Caco-2 (cell line): ENCODE data around the gene ZBTB22. TPM values are rescaled to one million over a fixed set of nuclear protein-coding genes. Genes with fewer than 3 reads are reported as not detected.
"Not testable (repeated sequence)": the region's sequence is repeated elsewhere in the genome, so short reads cannot be mapped to it uniquely, and the experiment has no call there.

ENCODE experiments used
- BruUV-seq: library from RNA; stranded (reverse); fragments of 400-500 nt; replicated peaks from 2 replicates; lab custom pipeline; 2021; lab: Mats Ljungman, UMichigan
- CTCF ChIA-PET: fragments of 300-600 bp; sonication (Branson Sonifier 250); formaldehyde crosslinking; loops from one replicate; lab custom pipeline; 2022; ENCODE audit warnings: antibody characterized with exemption; lab: Charles Lee
- POLR2A ChIA-PET: fragments of 300-600 bp; sonication (Branson Sonifier 250); formaldehyde crosslinking; loops from one replicate; lab custom pipeline; 2022; ENCODE audit warnings: antibody characterized with exemption; lab: Charles Lee
- DNase-seq, 2 experiments: peaks; one replicate each; pipeline versions ENCODE4 v3.0.0 to v3.0.0-alpha.2; 2020 to 2022
- H3K27me3 ChIP-seq: replicated peaks from 2 replicates; pipeline ENCODE4 v1.6.0; 2011; ENCODE audit warnings: low read length; ENCODE audit not compliant: control insufficient read depth, insufficient read depth
- H3K36me3 ChIP-seq: 2 replicates; pipeline ENCODE4 v1.5.1; 2011; ENCODE audit warnings: low read length; ENCODE audit not compliant: control insufficient read depth, insufficient read depth
- H3K4me1 ChIP-seq: fragments of 250-450 bp; sonication (Bioruptor Pico); 2 replicates; pipeline ENCODE4 v1.5.1; 2020; ENCODE audit warnings: mild to moderate bottlenecking
- H3K4me3 ChIP-seq: 2 replicates; pipeline ENCODE4 v1.5.1; 2011; ENCODE audit warnings: low read depth, mild to moderate bottlenecking, control low read depth, low read length
- H3K9me3 ChIP-seq: fragments of 250-450 bp; sonication (Bioruptor Pico); 2 replicates; pipeline ENCODE4 v1.5.1; 2020; ENCODE audit warnings: mild to moderate bottlenecking, moderate library complexity
- H3K27ac Mint-ChIP-seq: one replicate; pipeline ENCODE4 v1.8.0; 2022; ENCODE audit warnings: mixed read lengths; ENCODE audit not compliant: unreplicated experiment
- H3K27me3 Mint-ChIP-seq: one replicate; pipeline ENCODE4 v1.8.0; 2022; ENCODE audit warnings: mixed read lengths; ENCODE audit not compliant: insufficient read depth, unreplicated experiment
- H3K36me3 Mint-ChIP-seq: one replicate; pipeline ENCODE4 v1.8.0; 2022; ENCODE audit warnings: mild to moderate bottlenecking, mixed read lengths; ENCODE audit not compliant: insufficient read depth, unreplicated experiment
- H3K4me1 Mint-ChIP-seq: one replicate; pipeline ENCODE4 v1.8.0; 2022; ENCODE audit warnings: low read depth, mixed read lengths; ENCODE audit not compliant: unreplicated experiment
- H3K4me3 Mint-ChIP-seq: one replicate; pipeline ENCODE4 v1.8.0; 2022; ENCODE audit warnings: mild to moderate bottlenecking, moderate library complexity, mixed read lengths; ENCODE audit not compliant: unreplicated experiment
- H3K9me3 Mint-ChIP-seq: one replicate; pipeline ENCODE4 v1.8.0; 2022; ENCODE audit warnings: mixed read lengths; ENCODE audit not compliant: unreplicated experiment
- intact Hi-C: fragments of 100-400 bp; cut with micrococcal nuclease; formaldehyde crosslinking; loops from one replicate; pipeline ENCODE4 v1.10.0; 2022; ENCODE audit not compliant: unreplicated experiment
- total RNA-seq: library from RNA; stranded (reverse); gene quantifications from 2 replicates; pipeline ENCODE4 v1.2.3, GENCODE V29; 2022
- TF ChIP-seq, protein P1 (sequence below), 2 experiments: fragments of 200-600 bp in 1 of 2; IDR thresholded peaks; 1 replicate in 1 of 2; 2 replicates in 1 of 2; pipeline versions ENCODE4 v1.5.1 to v1.8.0; 2011 to 2022; ENCODE audit warnings: antibody characterized with exemption in 1 of 2, control low read depth in 1 of 2, inconsistent platforms in 1 of 2, low read depth in 1 of 2, low read length in 1 of 2, mild to moderate bottlenecking in 1 of 2, moderate library complexity in 1 of 2; ENCODE audit not compliant: insufficient read depth in 1 of 2, severe bottlenecking in 1 of 2, unreplicated experiment in 1 of 2

Gene ZBTB22
- total RNA-seq, 1 experiment from 2014 or later = 11.5 TPM

DNA sequence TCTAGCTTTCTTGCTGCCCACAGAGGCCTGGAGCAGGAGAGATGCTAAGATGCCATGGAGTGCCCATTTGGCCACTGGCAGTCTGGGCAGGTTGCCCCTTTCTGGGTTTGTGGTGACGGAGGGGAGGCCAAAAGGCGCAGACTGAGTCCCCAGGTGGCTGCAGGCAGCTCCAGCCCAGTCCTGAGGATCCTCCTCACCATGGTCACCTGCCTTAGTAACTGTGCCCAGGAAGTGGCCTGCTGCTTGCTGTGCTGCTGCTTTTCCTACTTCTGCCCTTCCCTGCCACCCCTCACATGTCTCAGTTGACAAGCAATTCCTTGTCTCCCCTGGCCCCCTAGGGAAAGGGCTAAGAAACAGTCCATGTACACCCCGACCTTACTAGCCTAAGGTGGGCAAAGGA is 38.8 kb upstream of the ZBTB22 start:
- H3K27me3 Mint-ChIP-seq = no peaks in the 10 kb centered on the region
- H3K4me1 Mint-ChIP-seq = peaks cover 23% of the 10 kb centered on the region
- no peak overlapping the region for H3K27ac Mint-ChIP-seq
- intact Hi-C loops = no loop called here
- Histone ChIP-seq H3K27me3 (no peaks in the 10 kb centered on the region), H3K9me3 (no peaks in the 10 kb centered on the region), H3K4me1 (peaks cover 22% of the 10 kb centered on the region), H3K36me3 (no peaks in the 10 kb centered on the region), H3K4me3 (no peak overlapping the region)
- no peaks in the 10 kb centered on the region for H3K36me3 Mint-ChIP-seq
- DNase-seq = no peak
- TF ChIP-seq, protein P1, sequence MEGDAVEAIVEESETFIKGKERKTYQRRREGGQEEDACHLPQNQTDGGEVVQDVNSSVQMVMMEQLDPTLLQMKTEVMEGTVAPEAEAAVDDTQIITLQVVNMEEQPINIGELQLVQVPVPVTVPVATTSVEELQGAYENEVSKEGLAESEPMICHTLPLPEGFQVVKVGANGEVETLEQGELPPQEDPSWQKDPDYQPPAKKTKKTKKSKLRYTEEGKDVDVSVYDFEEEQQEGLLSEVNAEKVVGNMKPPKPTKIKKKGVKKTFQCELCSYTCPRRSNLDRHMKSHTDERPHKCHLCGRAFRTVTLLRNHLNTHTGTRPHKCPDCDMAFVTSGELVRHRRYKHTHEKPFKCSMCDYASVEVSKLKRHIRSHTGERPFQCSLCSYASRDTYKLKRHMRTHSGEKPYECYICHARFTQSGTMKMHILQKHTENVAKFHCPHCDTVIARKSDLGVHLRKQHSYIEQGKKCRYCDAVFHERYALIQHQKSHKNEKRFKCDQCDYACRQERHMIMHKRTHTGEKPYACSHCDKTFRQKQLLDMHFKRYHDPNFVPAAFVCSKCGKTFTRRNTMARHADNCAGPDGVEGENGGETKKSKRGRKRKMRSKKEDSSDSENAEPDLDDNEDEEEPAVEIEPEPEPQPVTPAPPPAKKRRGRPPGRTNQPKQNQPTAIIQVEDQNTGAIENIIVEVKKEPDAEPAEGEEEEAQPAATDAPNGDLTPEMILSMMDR (IDR thresholded peaks at IDR 0.05; ENCODE audit: insufficient read depth in 1 of 2, low read depth in 1 of 2, low read length in 1 of 2, severe bottlenecking in 1 of 2, unreplicated experiment in 1 of 2) = no peak
- no TSS peak for BruUV-seq
- POLR2A ChIA-PET = no interaction called here
- CTCF ChIA-PET = no interaction called here
- H3K4me3 Mint-ChIP-seq = no peak overlapping the region
- no peaks in the 10 kb centered on the region for H3K9me3 Mint-ChIP-seq

GRCh38 chr6:33355860-33356259 is 38.3 kb upstream of the ZBTB22 start:
- H3K4me3 Mint-ChIP-seq, H3K27me3 Mint-ChIP-seq, intact Hi-C loops, H3K27me3 ChIP-seq, H3K9me3 Mint-ChIP-seq, CTCF ChIA-PET, H3K36me3 Mint-ChIP-seq, POLR2A ChIA-PET, H3K36me3 ChIP-seq, H3K4me3 ChIP-seq, H3K9me3 ChIP-seq, BruUV-seq, H3K27ac Mint-ChIP-seq, DNase-seq: not testable (repeated sequence)
- H3K4me1 Mint-ChIP-seq = peaks cover 23% of the 10 kb centered on the region
- peaks cover 22% of the 10 kb centered on the region for H3K4me1 ChIP-seq

GRCh38 chr6:33347816-33348215 is 30.3 kb upstream of the ZBTB22 start:
- BruUV-seq = no TSS peak

GRCh38 chr6:33346972-33347371 is 29.4 kb upstream of the ZBTB22 start:
- H3K9me3 Mint-ChIP-seq, CTCF ChIA-PET, H3K36me3 Mint-ChIP-seq, H3K9me3 ChIP-seq, H3K4me3 ChIP-seq, DNase-seq, H3K36me3 ChIP-seq, H3K27me3 Mint-ChIP-seq, H3K27me3 ChIP-seq, H3K4me3 Mint-ChIP-seq, H3K27ac Mint-ChIP-seq, BruUV-seq, POLR2A ChIA-PET: not testable (repeated sequence)
- H3K4me1 ChIP-seq = peaks cover 13% of the 10 kb centered on the region
- intact Hi-C loops = loop anchor here (5.0 kb wide), 1 partner anchor 35 kb away; the partner anchor contains the start of gene TAPBP
- H3K4me1 Mint-ChIP-seq = peaks cover 38% of the 10 kb centered on the region

More at GRCh38 chr6:33347816-33348215, 30.3 kb upstream of the ZBTB22 start:
- H3K4me3 Mint-ChIP-seq = no peak overlapping the region
- Histone ChIP-seq H3K4me1 (peaks cover 13% of the 10 kb centered on the region), H3K9me3 (no peaks in the 10 kb centered on the region), H3K27me3 (no peaks in the 10 kb centered on the region), H3K4me3 (no peak overlapping the region), H3K36me3 (no peaks in the 10 kb centered on the region)
- H3K36me3 Mint-ChIP-seq = no peaks in the 10 kb centered on the region
- peaks cover 38% of the 10 kb centered on the region for H3K4me1 Mint-ChIP-seq
- POLR2A ChIA-PET = no interaction called here
- no peak for DNase-seq
- no peak overlapping the region for H3K27ac Mint-ChIP-seq
- intact Hi-C loops = loop anchor here (5.0 kb wide), 1 partner anchor 36 kb away; the partner anchor contains the start of gene TAPBP
- no peaks in the 10 kb centered on the region for H3K9me3 Mint-ChIP-seq
- CTCF ChIA-PET = interaction anchor here (1.0 to 1.2 kb wide), 2 partner anchors 30 to 36 kb away, joined by 3 read pairs; no protein-coding TSS in a partner anchor
- H3K27me3 Mint-ChIP-seq = no peaks in the 10 kb centered on the region
- TF ChIP-seq, protein P1 (IDR thresholded peaks at IDR 0.05; ENCODE audit: insufficient read depth in 1 of 2, low read depth in 1 of 2, low read length in 1 of 2, severe bottlenecking in 1 of 2, unreplicated experiment in 1 of 2) = no peak
